ENCODE measurements around the gene PRODH2.

- TF ChIP-seq, protein P1, sequence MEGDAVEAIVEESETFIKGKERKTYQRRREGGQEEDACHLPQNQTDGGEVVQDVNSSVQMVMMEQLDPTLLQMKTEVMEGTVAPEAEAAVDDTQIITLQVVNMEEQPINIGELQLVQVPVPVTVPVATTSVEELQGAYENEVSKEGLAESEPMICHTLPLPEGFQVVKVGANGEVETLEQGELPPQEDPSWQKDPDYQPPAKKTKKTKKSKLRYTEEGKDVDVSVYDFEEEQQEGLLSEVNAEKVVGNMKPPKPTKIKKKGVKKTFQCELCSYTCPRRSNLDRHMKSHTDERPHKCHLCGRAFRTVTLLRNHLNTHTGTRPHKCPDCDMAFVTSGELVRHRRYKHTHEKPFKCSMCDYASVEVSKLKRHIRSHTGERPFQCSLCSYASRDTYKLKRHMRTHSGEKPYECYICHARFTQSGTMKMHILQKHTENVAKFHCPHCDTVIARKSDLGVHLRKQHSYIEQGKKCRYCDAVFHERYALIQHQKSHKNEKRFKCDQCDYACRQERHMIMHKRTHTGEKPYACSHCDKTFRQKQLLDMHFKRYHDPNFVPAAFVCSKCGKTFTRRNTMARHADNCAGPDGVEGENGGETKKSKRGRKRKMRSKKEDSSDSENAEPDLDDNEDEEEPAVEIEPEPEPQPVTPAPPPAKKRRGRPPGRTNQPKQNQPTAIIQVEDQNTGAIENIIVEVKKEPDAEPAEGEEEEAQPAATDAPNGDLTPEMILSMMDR (conservative IDR thresholded peaks at IDR 0.05; ENCODE audit: low read depth, low read length) = no peak
- no peak for TF ChIP-seq EZH2 (IDR thresholded peaks at IDR 0.05; ENCODE audit: low read length, unreplicated experiment)
Measured at GRCh38 chr19:35856546-35857149, 44.0 kb upstream of the PRODH2 start, which contains the start of gene KIRREL2.

Data from PC-3 (cell line).